ENCODE measurements around the gene THSD4.

The THSD4 gene

DNA sequence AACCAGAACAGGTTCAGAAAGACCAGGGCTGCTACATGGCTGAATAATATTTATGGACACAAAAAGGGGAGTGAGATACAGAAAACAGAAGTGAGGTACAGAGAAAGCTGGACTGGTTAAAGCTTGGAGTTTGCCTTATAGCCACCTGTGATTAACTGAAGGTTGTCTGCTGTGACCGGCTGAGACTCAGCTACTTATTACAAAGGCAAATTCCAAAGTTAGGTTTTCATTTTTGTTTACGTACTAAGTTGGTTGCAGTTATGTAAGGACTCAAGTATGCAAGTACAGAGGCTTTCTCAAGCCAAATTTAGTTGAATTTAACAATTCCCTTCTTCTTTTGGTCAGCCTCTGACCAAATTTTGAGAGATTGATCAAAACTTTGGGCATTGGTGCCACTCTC is 264.6 kb downstream of the THSD4 start:
- no peaks in the 10 kb centered on the region for H3K4me1 Mint-ChIP-seq
- peaks cover 22% of the 10 kb centered on the region for H3K27me3 Mint-ChIP-seq
- no peak for ATAC-seq (ENCODE audit: low read depth)
- H3K4me3 Mint-ChIP-seq = no peak overlapping the region
- H3K9me3 Mint-ChIP-seq = peaks cover 1% of the 10 kb centered on the region
- no peaks in the 10 kb centered on the region for H3K36me3 Mint-ChIP-seq
- no peak overlapping the region for H3K27ac Mint-ChIP-seq
- DNase-seq (ENCODE audit: low spot score in 2 of 2) = no peak

DNA sequence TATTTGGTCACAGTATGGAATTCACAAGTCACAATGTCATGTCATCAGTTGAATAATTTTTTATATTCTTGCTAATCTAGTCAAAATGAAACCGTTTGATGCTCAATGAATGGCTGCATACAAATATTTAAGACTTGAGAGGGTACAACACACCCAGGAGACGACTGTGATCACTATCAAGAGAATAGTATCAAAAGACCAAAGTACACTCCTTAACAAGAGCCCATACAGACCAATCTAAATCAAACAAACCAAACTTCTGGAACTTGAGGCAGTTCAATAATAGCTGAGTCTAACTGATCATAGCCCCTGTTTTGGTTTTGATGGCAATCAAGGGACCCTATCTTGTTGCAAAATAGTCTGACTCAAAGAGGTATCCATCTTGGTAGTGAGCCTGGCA is 265.1 kb downstream of the THSD4 start:
- DNase-seq (ENCODE audit: low spot score in 2 of 2) (no peak), ATAC-seq (ENCODE audit: low read depth) (no peak)
- H3K27ac Mint-ChIP-seq = no peak overlapping the region
- no peaks in the 10 kb centered on the region for H3K4me1 Mint-ChIP-seq
- H3K4me3 Mint-ChIP-seq = no peak overlapping the region
- peaks cover 1% of the 10 kb centered on the region for H3K9me3 Mint-ChIP-seq
- H3K36me3 Mint-ChIP-seq = no peaks in the 10 kb centered on the region
- peaks cover 19% of the 10 kb centered on the region for H3K27me3 Mint-ChIP-seq

DNA sequence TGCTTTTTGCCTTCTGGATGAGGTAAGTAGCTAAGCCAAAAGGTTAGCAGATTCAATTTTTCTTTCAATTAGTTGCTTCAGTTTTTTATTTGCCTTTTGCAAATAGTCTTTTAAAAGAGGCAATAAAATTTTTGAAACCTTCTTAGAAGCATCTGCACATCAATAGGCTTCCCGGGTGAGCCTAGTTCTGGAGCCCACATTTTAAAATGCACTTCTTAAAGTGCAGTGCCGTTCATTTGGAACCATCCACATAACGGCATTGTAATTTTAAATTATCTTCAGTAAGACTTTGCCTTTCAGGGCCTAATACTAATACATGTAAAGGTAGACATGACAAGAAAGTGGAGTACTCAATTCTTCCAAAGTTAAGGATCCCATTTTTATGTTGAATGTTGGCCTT is 269.2 kb downstream of the THSD4 start:
- Mint-ChIP-seq H3K27ac (no peak overlapping the region), H3K27me3 (peaks cover 9% of the 10 kb centered on the region), H3K9me3 (peaks cover 9% of the 10 kb centered on the region), H3K4me1 (no peaks in the 10 kb centered on the region), H3K36me3 (no peaks in the 10 kb centered on the region), H3K4me3 (no peak overlapping the region)
- ATAC-seq (ENCODE audit: low read depth) (no peak), DNase-seq (ENCODE audit: low spot score in 2 of 2) (no peak)

- peaks cover 9% of the 10 kb centered on the region for H3K9me3 Mint-ChIP-seq
- no peaks in the 10 kb centered on the region for H3K4me1 Mint-ChIP-seq
- no peak for ATAC-seq (ENCODE audit: low read depth)
- no peak overlapping the region for H3K27ac Mint-ChIP-seq
- H3K4me3 Mint-ChIP-seq = no peak overlapping the region
- H3K27me3 Mint-ChIP-seq = peaks cover 9% of the 10 kb centered on the region
- DNase-seq (ENCODE audit: low spot score in 2 of 2) = no peak
- H3K36me3 Mint-ChIP-seq = no peaks in the 10 kb centered on the region
Measured at GRCh38 chr15:71385026-71385425, 269.8 kb downstream of the THSD4 start.

DNA sequence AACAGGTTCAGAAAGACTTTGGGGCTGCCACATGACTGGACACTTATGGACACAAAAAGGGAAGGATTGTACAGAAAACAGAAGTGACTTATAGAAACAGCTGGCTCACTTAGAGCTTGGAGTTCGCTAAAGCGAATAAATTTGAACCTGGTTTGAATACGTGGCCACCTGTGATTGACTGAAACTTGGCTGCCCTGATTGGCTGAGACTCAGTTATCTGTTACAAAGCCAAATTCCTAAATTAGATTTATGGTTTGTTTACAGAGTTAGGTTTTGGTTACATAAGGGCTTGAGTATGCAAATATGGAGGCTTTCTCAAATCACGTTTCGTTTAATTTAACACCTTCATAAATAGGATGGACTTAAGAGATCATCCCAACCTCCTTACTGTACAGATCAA is 270.2 kb downstream of the THSD4 start:
- ATAC-seq (ENCODE audit: low read depth) (no peak), DNase-seq (ENCODE audit: low spot score in 2 of 2) (no peak)
- Mint-ChIP-seq H3K9me3 (peaks cover 9% of the 10 kb centered on the region), H3K27ac (no peak overlapping the region), H3K4me1 (no peaks in the 10 kb centered on the region), H3K27me3 (peaks cover 9% of the 10 kb centered on the region), H3K36me3 (no peaks in the 10 kb centered on the region), H3K4me3 (no peak overlapping the region)

DNA sequence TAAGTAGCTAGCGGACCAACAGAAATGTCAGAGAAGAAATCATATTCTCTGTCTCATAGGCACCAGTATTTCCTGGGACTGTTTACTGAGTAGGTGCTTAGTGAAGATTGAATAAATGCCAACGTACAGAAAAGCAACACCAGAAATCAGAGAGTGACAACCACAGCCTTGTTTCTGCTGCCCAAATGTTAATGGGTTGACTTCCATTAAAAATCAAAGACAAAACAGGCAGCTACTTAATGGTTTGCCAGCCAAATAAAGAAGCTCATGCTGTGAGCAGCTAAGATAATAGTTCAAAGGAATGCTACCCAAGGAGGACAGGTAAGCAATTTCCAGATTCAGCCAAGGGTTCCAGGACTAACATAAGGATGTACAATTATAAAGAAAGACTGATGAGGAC is 270.7 kb downstream of the THSD4 start:
- Mint-ChIP-seq H3K9me3 (peaks cover 9% of the 10 kb centered on the region), H3K27me3 (peaks cover 9% of the 10 kb centered on the region), H3K4me3 (no peak overlapping the region), H3K4me1 (no peaks in the 10 kb centered on the region), H3K36me3 (no peaks in the 10 kb centered on the region), H3K27ac (no peak overlapping the region)
- ATAC-seq (ENCODE audit: low read depth) = no peak
- no peak for DNase-seq (ENCODE audit: low spot score in 2 of 2)

DNA sequence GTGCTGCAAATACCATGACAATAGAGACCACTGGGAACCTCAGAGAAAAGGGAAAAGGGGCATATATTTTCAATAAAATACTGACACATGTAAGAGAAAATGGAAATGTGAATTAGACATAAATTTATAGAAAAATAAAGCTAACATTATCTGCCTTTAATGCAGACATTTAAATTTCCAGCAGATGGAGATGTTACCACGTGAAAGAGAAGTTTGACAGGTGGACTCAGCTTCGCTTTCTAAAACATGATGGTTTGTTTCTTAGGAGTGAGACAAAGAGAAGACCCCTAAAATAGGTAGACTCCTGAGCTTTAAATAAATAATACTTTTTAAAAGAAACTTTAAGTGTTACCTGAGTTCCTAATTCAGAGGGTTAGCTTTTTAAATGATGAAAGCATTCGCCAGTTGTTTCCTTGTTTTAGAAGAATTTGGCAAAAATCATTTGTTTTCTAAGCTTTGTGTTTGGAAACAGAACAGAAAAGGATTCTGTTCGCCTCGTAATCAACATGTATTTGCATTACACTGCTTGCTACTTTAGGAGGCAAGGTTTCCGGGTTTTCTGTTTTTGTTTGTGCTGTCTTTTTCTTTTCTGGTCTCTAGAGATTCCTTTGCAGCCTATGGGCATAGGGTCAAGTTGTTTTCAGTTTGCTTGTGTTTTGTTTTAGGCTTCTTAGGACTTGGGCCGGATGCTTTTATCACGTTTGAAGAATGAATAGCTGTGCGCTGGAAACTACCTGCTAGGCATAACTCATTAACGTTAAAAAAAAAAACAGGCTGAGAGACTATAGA is 271.4 kb downstream of the THSD4 start:
- Mint-ChIP-seq H3K27ac (no peak overlapping the region), H3K9me3 (peaks cover 9% of the 10 kb centered on the region), H3K4me3 (no peak overlapping the region), H3K27me3 (peaks cover 9% of the 10 kb centered on the region), H3K36me3 (no peaks in the 10 kb centered on the region), H3K4me1 (no peaks in the 10 kb centered on the region)
- DNase-seq (ENCODE audit: low spot score in 2 of 2) = no peak
- ATAC-seq (ENCODE audit: low read depth) = no peak

DNA sequence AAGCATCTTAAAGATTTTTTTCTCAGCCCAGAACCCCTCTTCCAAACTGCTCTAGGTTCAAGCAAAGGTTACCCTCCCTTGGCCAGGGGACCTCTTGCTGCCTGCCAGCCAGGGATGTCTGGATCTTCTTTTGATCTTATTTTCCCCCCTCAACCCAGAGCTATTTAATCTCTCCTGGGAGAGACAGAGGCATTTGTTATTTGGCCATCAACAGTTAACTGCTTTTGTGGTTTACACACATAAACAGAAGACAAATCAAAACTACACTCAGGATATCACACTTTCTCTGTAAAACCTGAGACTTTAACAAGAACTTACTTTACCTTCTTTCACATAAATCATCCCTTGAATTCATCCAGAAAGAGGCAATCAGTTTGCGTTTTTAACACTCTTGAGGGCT is 272.5 kb downstream of the THSD4 start:
- Mint-ChIP-seq H3K27me3 (peaks cover 9% of the 10 kb centered on the region), H3K4me3 (no peak overlapping the region), H3K36me3 (no peaks in the 10 kb centered on the region), H3K9me3 (peaks cover 9% of the 10 kb centered on the region), H3K27ac (no peak overlapping the region), H3K4me1 (no peaks in the 10 kb centered on the region)
- DNase-seq (ENCODE audit: low spot score in 2 of 2) (no peak), ATAC-seq (ENCODE audit: low read depth) (no peak)

GRCh38 chr15:71390096-71390495 is 274.8 kb downstream of the THSD4 start:
- ATAC-seq (ENCODE audit: low read depth) (no peak), DNase-seq (ENCODE audit: low spot score in 2 of 2) (no peak)
- Mint-ChIP-seq H3K27ac (no peak overlapping the region), H3K27me3 (peaks cover 15% of the 10 kb centered on the region), H3K4me3 (no peak overlapping the region), H3K36me3 (no peaks in the 10 kb centered on the region), H3K4me1 (no peaks in the 10 kb centered on the region), H3K9me3 (peaks cover 9% of the 10 kb centered on the region)

GRCh38 chr15:71391421-71392088 is 276.3 kb downstream of the THSD4 start:
- Mint-ChIP-seq H3K27me3 (peaks cover 14% of the 10 kb centered on the region), H3K27ac (no peak overlapping the region), H3K4me1 (no peaks in the 10 kb centered on the region), H3K9me3 (peaks cover 9% of the 10 kb centered on the region), H3K36me3 (no peaks in the 10 kb centered on the region), H3K4me3 (no peak overlapping the region)
- no peak for ATAC-seq (ENCODE audit: low read depth)
- DNase-seq (ENCODE audit: low spot score in 2 of 2) = no peak

DNA sequence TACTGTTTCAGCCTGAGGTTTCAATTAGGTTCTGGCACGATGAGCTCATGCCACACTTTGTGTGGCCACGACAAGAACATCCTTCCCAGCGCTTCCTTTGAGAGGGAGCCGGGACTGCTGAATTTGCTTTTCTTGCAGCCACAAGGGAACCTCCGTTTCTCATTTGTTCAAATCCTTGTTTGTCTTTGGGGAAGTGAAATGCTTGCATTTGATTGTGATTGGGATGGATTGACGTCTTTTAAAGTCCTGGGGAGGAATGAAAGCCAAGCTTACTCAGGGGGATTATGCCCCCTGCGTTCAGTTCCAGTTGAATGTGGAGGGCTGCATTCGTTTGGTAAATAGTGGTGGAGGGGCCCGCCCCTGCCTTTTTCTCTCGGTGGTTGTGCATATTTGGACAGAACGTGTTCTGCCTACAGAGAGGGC is 277.6 kb downstream of the THSD4 start:
- no peak for DNase-seq (ENCODE audit: low spot score in 2 of 2)
- Mint-ChIP-seq H3K27ac (no peak overlapping the region), H3K4me1 (no peaks in the 10 kb centered on the region), H3K4me3 (no peak overlapping the region), H3K27me3 (peaks cover 16% of the 10 kb centered on the region), H3K9me3 (peaks cover 9% of the 10 kb centered on the region), H3K36me3 (no peaks in the 10 kb centered on the region)
- no peak for ATAC-seq (ENCODE audit: low read depth)

DNA sequence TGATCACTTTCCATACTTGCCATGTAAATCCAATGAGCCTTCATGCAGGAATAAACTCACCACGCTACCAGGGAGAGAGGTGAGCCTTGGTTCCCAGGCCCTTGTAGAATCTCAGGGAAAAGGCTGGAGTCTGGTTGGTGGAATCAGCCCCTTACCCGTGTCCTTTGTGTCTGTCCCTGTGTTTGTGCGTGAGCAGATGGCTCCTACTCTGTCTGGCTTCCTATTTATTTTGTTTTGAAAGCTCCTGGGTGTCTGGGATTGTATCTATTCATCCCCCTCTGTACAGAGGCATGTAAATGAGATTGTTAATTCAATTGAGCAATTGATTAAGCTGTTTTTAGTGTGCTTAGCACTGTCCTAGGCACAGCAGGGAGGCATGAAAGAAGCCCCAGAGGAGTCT is 278.1 kb downstream of the THSD4 start:
- ATAC-seq (ENCODE audit: low read depth) = no peak
- no peak overlapping the region for H3K4me3 Mint-ChIP-seq
- DNase-seq (ENCODE audit: low spot score in 2 of 2) = no peak
- no peaks in the 10 kb centered on the region for H3K36me3 Mint-ChIP-seq
- H3K9me3 Mint-ChIP-seq = peaks cover 8% of the 10 kb centered on the region
- H3K4me1 Mint-ChIP-seq = no peaks in the 10 kb centered on the region
- peaks cover 19% of the 10 kb centered on the region for H3K27me3 Mint-ChIP-seq
- no peak overlapping the region for H3K27ac Mint-ChIP-seq

- no peak for ATAC-seq (ENCODE audit: low read depth)
- Mint-ChIP-seq H3K27ac (no peak overlapping the region), H3K4me3 (no peak overlapping the region), H3K36me3 (no peaks in the 10 kb centered on the region), H3K27me3 (peaks cover 15% of the 10 kb centered on the region), H3K4me1 (no peaks in the 10 kb centered on the region), H3K9me3 (no peaks in the 10 kb centered on the region)
- DNase-seq (ENCODE audit: low spot score in 2 of 2) = no peak
Measured at GRCh38 chr15:71396536-71397125, 281.4 kb downstream of the THSD4 start.

DNA sequence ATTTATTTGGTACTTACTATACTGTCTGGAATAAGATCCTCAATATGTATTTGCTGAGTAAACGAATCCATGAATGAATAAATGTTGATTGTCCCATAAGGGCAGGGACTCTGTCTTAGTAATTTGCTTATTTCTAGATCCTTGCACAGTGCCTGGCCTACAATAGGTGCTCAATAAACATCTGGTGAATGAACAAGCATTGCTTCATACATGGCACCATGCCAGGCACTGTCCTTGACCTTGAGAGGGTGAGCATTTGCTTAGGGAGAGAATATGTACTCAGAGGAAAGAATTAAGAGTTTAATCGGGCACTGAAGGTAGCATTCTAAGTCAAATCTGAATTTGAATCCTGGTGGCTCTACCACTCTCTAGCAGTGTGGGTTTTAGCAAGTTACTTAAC is 282.1 kb downstream of the THSD4 start:
- no peak overlapping the region for H3K4me3 Mint-ChIP-seq
- no peak for ATAC-seq (ENCODE audit: low read depth)
- H3K4me1 Mint-ChIP-seq = no peaks in the 10 kb centered on the region
- H3K27me3 Mint-ChIP-seq = peaks cover 15% of the 10 kb centered on the region
- no peaks in the 10 kb centered on the region for H3K9me3 Mint-ChIP-seq
- DNase-seq (ENCODE audit: low spot score in 2 of 2) = no peak
- no peak overlapping the region for H3K27ac Mint-ChIP-seq
- no peaks in the 10 kb centered on the region for H3K36me3 Mint-ChIP-seq

Measured in memory B cell (primary cell).